ENCODE measurements around the gene PFKP.
"Not testable (repeated sequence)": the region's sequence is repeated elsewhere in the genome, so short reads cannot be mapped to it uniquely, and the experiment has no call there.

PFKP gene

DNA sequence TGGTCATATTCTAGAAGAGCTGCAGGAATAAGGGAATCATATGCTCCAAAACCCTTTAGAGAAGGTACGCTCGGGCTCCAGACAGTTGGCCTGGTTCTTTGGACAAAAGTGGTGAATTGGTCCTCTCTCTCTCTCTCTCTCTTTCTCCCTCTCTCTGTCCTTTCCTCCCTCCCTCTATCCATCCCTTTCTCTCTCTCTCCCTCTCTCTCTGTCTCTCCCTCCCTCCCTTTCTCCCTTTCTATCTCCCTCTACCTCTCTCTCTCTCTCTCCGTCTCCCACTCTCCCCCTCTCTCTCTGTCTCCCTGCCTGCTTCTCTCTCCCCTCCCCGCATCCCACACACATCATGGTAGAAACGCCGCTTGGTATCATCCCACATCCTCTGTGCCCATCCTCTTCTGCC lies 19.8 kb upstream of the PFKP start:
- no peak for DNase-seq

DNA sequence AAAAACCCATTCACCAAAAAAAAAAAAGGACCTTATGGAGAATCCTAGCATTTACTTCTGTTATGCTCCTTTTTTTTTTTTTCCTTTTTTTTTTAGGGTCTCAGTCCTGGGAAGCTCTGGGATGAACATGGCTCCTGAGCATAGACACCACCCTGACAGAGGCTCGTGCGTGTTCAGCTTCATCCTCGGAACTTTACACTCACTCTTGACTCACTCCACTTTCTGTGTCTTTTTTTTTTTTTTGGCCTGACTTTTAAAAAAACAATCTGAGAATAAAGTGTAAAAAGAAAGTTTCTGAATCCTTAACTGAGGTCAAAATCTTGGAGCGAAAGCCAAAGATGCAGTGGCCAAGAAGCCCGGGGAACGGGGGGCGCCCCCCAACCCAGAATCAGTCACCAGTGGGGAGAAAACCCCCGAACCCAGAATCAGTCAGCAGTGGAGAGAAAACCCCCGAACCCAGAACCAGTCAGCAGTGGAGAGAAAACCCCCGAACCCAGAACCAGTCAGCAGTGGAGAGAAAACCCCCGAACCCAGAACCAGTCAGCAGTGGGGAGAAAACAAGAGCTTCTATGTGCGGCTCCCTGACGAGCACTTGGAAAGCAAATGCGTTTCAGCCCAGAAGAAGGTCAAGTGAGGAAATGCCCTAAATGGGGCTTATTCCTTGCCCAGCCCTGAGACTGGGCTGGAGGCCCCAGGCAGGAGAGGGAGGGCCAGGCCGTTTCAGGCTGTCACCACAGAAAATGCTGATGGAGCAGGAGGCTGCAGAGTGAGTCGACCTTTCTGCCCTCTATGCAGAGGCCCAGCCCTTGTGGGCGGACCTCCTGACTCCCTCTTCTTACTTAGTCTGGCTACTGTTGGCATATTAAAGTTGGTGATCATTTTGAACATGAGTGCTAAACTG lies 19.0 kb upstream of the PFKP start:
- no peak for DNase-seq

GRCh38 chr10:3051692-3052091 lies 15.7 kb upstream of the PFKP start:
- DNase-seq: no peak

DNA sequence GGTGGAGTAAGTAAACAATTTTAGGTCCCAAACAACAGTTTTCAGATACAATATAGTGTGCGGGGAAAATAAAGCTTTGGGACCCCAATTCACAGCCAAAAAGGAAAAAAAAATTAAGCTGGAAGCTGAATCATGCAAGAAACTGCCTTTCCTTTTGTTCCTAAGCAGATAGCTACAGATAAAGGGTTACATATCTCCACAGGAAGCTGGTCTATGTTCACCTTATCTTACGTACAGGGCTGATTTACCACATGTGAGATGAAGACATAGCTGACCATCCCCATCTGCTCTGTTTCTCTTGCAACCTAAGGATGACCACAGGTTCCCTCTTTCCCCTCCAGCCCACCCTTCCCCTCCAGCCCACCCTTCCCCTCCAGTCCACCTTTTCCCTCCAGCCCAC lies 14.2 kb upstream of the PFKP start:
- no peak for DNase-seq

DNA sequence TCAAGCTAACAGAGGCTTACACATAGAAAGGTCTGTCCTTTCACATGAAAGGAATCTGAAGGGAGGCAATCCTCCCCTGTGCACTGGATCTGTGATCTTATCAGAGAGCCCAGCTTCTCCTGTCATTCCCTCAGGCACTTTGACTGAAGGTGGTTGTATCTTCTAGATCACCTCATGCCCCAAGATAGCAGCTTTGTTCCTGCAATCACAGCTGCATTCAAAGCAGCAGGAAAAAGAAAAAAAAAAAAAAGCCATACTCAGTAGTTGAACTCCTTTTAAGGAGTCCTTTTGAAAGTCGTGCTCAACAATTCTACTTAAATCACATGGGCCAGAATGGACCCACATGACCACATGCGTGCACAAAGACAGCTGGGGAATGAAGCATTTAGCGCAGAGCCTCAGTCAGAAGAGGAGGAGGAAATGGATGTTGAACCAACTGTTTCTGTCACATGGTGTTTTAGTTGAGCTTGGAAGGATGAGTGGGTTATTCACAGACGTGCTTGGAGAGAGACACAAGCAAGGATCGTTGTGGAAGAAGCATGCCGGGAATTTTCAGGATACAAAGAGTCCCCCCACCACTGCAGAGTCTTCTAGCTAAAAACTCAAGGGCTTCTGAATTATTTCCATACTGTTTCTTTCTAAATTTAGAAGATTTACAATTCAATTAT lies 13.0 kb upstream of the PFKP start:
- no peak for DNase-seq

DNA sequence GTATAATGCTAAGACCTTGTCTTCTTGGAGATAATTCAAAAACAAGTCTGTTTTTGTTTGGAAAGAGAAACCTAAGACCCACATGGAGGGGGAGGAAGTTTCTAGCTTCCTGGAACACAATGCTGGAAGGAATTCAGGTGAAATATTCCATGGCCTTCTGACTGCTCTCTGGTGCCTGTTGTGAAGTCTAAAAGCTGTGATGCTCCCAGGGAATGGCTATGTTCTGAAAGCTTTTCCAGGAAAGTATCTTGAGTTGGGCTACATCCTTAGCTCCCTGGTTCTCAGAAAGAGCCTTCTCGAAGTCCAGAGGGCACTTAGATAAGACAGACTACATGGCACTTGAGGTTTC lies 12.5 kb upstream of the PFKP start:
- DNase-seq: no peak

DNA sequence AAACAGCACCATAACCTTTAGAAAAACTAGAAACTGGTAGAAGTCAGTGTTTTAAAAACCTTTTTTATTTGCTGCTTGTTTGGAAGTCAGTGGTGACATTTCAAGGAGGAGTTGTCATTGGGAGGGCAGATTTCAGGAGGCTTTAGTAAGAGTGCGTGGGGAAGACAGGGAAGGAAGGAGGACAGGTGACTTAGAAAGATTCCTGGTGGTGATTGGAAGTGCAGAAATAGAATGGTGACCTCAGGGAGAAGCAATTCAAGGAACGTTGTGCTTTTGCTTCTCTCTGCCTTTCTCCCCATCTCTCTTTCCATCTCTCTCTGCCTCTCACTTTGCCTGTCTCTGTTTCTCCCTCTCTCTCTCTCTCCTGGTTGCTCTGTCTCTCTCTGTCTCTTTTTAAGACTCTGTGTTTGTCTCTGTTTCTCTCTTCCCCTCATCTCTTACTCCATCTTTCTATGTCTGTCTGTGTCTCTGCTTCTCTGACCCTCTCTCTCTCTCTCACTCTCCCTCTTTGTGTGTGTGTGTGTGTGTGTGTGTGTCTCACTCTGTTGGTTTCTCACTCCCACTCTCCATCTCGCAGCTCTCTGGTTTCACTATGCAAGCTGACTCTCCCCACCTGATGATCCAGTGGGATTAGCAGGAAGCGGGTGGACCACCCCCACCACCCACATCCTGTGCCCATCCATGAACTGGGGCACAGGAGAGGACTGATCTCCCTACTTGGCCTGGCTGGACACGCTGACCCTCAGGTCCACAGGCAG lies 10.9 kb upstream of the PFKP start:
- DNase-seq: no peak

DNA sequence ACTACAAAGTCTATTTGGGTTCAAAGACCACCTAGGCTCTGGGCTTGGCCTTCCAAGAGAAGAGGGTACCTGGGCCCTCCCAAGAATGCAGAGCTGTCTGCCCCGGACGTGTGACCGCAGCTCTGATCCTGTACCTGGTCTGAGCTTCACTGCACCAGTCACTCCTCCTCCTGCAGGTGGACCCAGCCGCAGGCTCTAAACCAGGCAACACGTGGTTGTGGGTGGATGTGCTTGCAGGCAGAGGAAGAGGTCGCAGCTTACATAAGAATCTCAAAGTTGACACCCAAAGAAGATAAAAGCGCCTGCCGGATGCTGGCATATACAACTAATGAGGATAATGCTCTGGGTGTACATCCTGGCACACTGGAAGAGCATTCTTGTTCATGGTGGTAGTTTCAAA lies 9.4 kb upstream of the PFKP start:
- no peak for DNase-seq

- DNase-seq: no peak
Measured at GRCh38 chr10:3059974-3060373, 7.4 kb upstream of the PFKP start.

DNA sequence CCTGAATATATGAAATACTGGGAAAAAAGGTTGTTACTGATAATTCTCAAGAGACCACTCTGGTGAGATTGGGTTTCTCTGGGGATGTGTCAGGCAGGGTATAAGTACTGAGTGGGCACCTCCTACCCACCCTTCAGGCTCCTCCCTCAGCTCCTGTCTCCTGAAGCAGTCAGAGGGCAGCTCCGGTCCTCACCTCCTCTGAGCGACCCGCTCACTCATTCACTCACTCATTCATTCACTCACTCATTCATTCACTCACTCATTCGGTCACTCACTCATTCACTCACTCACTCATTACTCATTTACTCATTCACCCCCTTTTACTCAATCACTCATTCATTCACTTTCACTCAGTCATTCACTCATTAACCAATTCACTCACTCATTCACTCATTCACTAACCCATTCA lies 6.9 kb upstream of the PFKP start:
- no peak for DNase-seq

DNA sequence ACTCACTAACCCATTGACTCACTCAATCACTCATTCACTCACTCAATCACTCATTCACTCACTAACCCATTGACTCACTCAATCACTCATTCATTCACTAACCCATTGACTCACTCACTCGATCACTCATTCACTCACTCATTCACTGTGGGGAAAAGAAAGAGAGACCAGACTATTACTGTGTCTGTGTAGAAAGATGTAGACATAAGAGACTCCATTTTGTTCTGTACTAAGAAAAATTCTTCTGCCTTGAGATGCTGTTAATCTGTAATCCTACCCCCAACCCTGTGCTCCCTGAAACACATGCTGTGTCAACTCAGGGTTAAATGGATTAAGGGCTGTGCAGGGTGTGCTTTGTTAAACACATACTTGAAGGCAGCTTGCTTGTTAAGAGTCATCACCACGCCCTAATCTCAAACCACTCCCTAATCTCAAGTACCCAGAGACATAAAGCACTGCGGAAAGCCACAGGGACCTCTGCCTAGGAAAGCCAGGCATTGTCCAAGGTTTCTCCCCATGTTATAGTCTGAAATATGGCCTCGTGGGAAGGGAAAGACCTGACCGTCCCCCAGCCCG lies 5.9 kb upstream of the PFKP start:
- DNase-seq: not testable (repeated sequence)

DNA sequence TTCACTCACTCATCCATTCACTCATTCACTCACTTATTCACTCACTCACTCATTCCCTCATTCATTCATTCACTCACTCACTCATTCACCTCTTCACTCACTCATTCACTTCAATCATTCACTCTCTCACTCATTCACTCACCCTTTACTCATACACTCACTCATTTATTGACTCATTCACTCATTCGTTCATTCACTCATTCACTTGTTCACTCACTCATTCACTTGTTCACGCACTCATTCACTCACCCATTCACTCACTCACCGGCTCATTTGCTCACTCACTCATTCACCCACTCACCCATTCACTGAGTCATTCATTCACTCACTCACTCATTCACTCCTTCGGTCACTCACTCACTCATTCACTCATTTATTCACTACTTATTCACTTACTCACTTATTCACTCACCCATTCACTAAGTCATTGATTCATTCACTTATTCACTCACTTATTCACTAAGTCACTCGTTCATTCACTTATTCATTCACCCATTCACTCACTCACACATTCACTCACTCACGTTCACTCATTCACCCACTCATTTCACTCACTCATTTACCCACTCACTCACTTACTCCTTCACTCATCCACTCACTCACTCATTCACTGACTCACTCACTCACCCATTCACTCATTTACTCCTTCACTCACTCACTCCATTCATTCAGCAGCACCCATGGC lies 4.7 kb upstream of the PFKP start:
- DNase-seq: no peak

- no peak for DNase-seq
Measured at GRCh38 chr10:3064423-3064822, 2.9 kb upstream of the PFKP start.

- DNase-seq: no peak
Measured at GRCh38 chr10:3065622-3066021, 1.7 kb upstream of the PFKP start.

- no peak for DNase-seq
Measured at GRCh38 chr10:3066317-3067117, 831 bp upstream of the PFKP start.

DNA sequence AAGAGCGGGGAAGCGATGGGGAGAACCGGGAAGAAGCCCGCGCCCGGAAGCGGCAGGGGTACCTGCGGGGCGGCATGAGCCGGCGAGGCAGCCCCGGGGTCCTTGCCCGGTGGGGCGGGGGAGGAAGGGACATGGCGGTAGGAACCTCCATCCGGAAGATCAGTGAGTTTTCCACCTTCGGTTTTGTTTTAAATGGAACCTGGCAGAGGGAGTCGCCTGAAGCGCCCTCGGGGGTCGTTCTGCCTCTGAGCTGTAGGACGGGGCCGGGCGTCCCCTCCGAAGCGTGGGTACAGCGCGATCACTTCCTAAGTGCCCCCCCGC lies 471 bp downstream of the PFKP start:
- DNase-seq: no peak

GRCh38 chr10:3068201-3068967 lies 1.0 kb downstream of the PFKP start:
- DNase-seq: peak; percentile 27 to 48 (median 36)

- DNase-seq: peak in 1 of 4 experiments; percentile 21
Measured at GRCh38 chr10:3068968-3069737, 1.8 kb downstream of the PFKP start.

GRCh38 chr10:3069876-3070275 lies 2.5 kb downstream of the PFKP start:
- DNase-seq: no peak

- DNase-seq: no peak
Measured at GRCh38 chr10:3071405-3072198, 4.3 kb downstream of the PFKP start.
